D721Med (cell line): ENCODE results near the gene HK1.
"Not testable (repeated sequence)": the region's sequence is repeated elsewhere in the genome, so short reads cannot be mapped to it uniquely, and the experiment has no call there.

Source experiments
- DNase-seq: peaks from one replicate; pipeline ENCODE4 v3.0.0; 2011; ENCODE audit warnings: low spot score; ENCODE audit not compliant: insufficient read length
- FAIRE-seq: peaks from 2 replicates; lab custom pipeline; 2011; peaks lifted over from hg19 to GRCh38; lab: Jason Lieb, UNC
- CTCF ChIP-seq: IDR thresholded peaks from 2 replicates; pipeline ENCODE4 v1.5.1; 2012; ENCODE audit warnings: mild to moderate bottlenecking, control low read depth; ENCODE audit not compliant: insufficient read depth; ENCODE audit errors: missing control alignments

Gene HK1

GRCh38 chr10:69246036-69246435, 32.3 kb upstream of the HK1 start:
- DNase-seq (no peak), FAIRE-seq (no peak)
- TF ChIP-seq CTCF = no peak

GRCh38 chr10:69246581-69247312, 31.5 kb upstream of the HK1 start:
- DNase-seq = no peak
- FAIRE-seq = no peak
- no peak for TF ChIP-seq CTCF

GRCh38 chr10:69247313-69247710, 31.0 kb upstream of the HK1 start:
- TF ChIP-seq CTCF = no peak
- FAIRE-seq = no peak
- no peak for DNase-seq

GRCh38 chr10:69248117-69248730, 30.1 kb upstream of the HK1 start:
- FAIRE-seq (no peak), DNase-seq (no peak)
- TF ChIP-seq CTCF = no peak

GRCh38 chr10:69250041-69250440, 28.3 kb upstream of the HK1 start:
- DNase-seq = no peak
- no peak for FAIRE-seq
- TF ChIP-seq CTCF = no peak

- not testable (repeated sequence) for FAIRE-seq, DNase-seq
These were observed 26.9 kb upstream of the HK1 start for GRCh38 chr10:69251417-69251816.

- DNase-seq (no peak), FAIRE-seq (no peak)
- TF ChIP-seq CTCF = no peak
These were observed 25.1 kb upstream of the HK1 start for GRCh38 chr10:69253171-69253570.
